ENCODE results near the gene PLGRKT.
A peak's percentile ranks its signal among the peaks of the same experiment; 100 is the strongest.

Gene PLGRKT

DNA sequence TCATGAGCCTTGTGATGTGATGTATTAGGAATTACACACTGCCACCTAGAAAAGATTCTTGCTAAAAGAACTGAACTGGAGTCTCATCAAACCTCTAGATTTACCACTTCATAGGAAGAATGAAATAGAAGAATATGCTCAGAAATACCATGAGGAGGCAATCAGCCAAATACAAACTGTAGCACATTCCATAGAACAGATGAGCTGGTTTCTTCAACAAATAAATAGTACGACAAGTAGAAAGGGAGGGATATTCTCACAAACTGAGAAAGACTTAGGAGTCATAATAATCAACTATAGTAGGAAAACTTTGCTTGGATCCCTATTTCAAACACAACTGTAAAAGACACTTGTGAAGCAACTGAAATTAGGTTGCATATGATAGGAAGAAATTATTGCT is 15.4 kb downstream of the PLGRKT start:
- H3K4me3 Mint-ChIP-seq, result no peak overlapping the region
- no peak for DNase-seq
- H3K36me3 Mint-ChIP-seq (ENCODE audit: low read depth), result peaks cover 11% of the 10 kb centered on the region
- H3K4me1 Mint-ChIP-seq, result no peaks in the 10 kb centered on the region
- no peaks in the 10 kb centered on the region for H3K9me3 Mint-ChIP-seq
- no peaks in the 10 kb centered on the region for H3K27me3 Mint-ChIP-seq (ENCODE audit: low read depth, poor library complexity)
- TF ChIP-seq, protein P1, sequence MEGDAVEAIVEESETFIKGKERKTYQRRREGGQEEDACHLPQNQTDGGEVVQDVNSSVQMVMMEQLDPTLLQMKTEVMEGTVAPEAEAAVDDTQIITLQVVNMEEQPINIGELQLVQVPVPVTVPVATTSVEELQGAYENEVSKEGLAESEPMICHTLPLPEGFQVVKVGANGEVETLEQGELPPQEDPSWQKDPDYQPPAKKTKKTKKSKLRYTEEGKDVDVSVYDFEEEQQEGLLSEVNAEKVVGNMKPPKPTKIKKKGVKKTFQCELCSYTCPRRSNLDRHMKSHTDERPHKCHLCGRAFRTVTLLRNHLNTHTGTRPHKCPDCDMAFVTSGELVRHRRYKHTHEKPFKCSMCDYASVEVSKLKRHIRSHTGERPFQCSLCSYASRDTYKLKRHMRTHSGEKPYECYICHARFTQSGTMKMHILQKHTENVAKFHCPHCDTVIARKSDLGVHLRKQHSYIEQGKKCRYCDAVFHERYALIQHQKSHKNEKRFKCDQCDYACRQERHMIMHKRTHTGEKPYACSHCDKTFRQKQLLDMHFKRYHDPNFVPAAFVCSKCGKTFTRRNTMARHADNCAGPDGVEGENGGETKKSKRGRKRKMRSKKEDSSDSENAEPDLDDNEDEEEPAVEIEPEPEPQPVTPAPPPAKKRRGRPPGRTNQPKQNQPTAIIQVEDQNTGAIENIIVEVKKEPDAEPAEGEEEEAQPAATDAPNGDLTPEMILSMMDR (IDR thresholded peaks at IDR 0.05), result no peak
- no peak overlapping the region for H3K27ac Mint-ChIP-seq

GRCh38 chr9:5421163-5421562 is 16.6 kb downstream of the PLGRKT start:
- Mint-ChIP-seq H3K36me3 (ENCODE audit: low read depth) (peaks cover 11% of the 10 kb centered on the region), H3K4me3 (no peak overlapping the region), H3K27ac (peak overlapping the region; percentile 27), H3K27me3 (ENCODE audit: low read depth, poor library complexity) (no peaks in the 10 kb centered on the region), H3K4me1 (no peaks in the 10 kb centered on the region), H3K9me3 (no peaks in the 10 kb centered on the region)
- no peak for DNase-seq
- TF ChIP-seq, protein P1 (IDR thresholded peaks at IDR 0.05), result no peak

DNA sequence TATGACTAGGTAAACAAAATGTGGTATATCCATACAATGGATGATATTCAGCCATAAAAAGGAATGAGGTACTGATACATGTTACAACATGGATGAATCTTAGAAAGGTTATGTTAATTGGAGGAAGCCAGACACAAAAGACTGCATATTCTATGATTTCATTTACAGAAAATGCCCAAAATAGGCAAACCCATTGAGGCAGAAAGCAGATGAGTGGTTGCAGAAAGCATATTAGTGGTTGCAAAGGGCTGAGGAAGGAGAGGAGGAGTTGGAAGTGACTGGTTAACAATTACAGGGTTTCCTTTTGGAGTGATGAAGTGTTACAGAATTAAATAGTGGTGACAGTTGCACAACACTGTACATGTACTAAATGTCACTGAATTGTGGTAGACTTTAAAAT is 17.7 kb downstream of the PLGRKT start:
- DNase-seq, result no peak
- no peaks in the 10 kb centered on the region for H3K9me3 Mint-ChIP-seq
- no peak overlapping the region for H3K27ac Mint-ChIP-seq
- no peaks in the 10 kb centered on the region for H3K27me3 Mint-ChIP-seq (ENCODE audit: low read depth, poor library complexity)
- peaks cover 11% of the 10 kb centered on the region for H3K36me3 Mint-ChIP-seq (ENCODE audit: low read depth)
- no peaks in the 10 kb centered on the region for H3K4me1 Mint-ChIP-seq
- TF ChIP-seq, protein P1 (IDR thresholded peaks at IDR 0.05), result no peak
- H3K4me3 Mint-ChIP-seq, result no peak overlapping the region

DNA sequence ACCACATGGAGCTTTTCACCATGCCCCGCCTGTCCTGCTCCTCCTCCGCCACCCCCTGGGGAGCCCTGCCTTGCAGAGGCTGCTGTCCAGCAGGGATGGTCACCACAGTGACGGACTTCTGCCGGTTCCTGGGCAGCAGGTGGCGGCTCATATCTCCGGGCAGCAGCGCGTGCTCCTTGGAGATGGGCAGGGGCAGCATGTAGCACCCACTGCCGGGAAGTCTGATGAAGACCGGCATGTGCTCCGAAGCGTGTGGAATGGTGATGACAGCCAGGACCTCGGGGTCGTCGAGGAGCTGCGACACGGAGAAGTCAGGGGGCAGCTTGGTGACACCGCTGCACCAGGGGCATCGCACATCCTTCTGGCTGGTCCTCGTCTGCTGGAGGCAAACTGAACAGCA is 19.2 kb downstream of the PLGRKT start:
- Mint-ChIP-seq H3K4me1 (no peaks in the 10 kb centered on the region), H3K9me3 (no peaks in the 10 kb centered on the region), H3K27me3 (ENCODE audit: low read depth, poor library complexity) (no peaks in the 10 kb centered on the region), H3K27ac (no peak overlapping the region), H3K4me3 (no peak overlapping the region), H3K36me3 (ENCODE audit: low read depth) (peaks cover 16% of the 10 kb centered on the region)
- TF ChIP-seq, protein P1 (IDR thresholded peaks at IDR 0.05), result no peak
- DNase-seq, result no peak

GRCh38 chr9:5416953-5417352 is 20.8 kb downstream of the PLGRKT start:
- H3K36me3 Mint-ChIP-seq (ENCODE audit: low read depth), result peaks cover 28% of the 10 kb centered on the region
- no peak overlapping the region for H3K27ac Mint-ChIP-seq
- DNase-seq, result no peak
- TF ChIP-seq, protein P1 (IDR thresholded peaks at IDR 0.05), result no peak
- H3K4me1 Mint-ChIP-seq, result no peaks in the 10 kb centered on the region
- no peaks in the 10 kb centered on the region for H3K9me3 Mint-ChIP-seq
- H3K27me3 Mint-ChIP-seq (ENCODE audit: low read depth, poor library complexity), result no peaks in the 10 kb centered on the region
- no peak overlapping the region for H3K4me3 Mint-ChIP-seq

DNA sequence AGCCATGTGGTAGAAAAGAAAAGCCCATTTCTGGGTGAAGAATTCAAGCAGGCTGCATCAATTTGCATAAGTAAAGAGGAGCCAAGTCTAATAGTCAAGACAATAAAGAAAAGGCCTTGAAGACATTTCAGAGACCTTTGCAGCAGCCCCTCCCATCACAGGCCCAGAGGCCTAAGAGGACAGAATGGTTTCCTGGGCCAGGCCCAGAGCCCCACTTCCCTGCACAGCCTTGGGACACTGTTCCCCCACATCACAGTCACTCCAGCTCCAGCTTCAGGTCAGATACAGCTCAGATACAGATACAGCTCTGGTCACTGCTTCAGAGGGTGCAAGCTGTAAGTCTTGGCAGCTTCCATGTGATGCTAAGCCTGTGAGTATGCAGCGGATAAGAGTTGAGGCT is 29.1 kb downstream of the PLGRKT start:
- no peak for DNase-seq

More for the DNA sequence above, 29.1 kb downstream of the PLGRKT start:
- Mint-ChIP-seq H3K36me3 (ENCODE audit: low read depth) (peaks cover 55% of the 10 kb centered on the region), H3K4me1 (no peaks in the 10 kb centered on the region), H3K27ac (no peak overlapping the region), H3K9me3 (peaks cover 63% of the 10 kb centered on the region), H3K4me3 (no peak overlapping the region), H3K27me3 (ENCODE audit: low read depth, poor library complexity) (no peaks in the 10 kb centered on the region)
- TF ChIP-seq, protein P1 (IDR thresholded peaks at IDR 0.05), result no peak
